RWPE2 (cell line): ENCODE measurements around the gene ZGPAT.

ENCODE experiments used
- ATAC-seq: fragments of 200-7000 bp; cut with Tn5 transposase; 3 replicates; pipeline ENCODE4 v1.9.1; 2021; ENCODE audit warnings: low read depth
- DNase-seq: peaks from one replicate; pipeline ENCODE4 v3.0.0-alpha.2; 2020; ENCODE audit warnings: low spot score
- H3K27ac ChIP-seq: fragments of 450-650 bp; 2 replicates; pipeline ENCODE4 v1.5.1; 2017; ENCODE audit warnings: mild to moderate bottlenecking; ENCODE audit not compliant: poor library complexity, severe bottlenecking
- H3K27me3 ChIP-seq: fragments of 250-450 bp; sonication (Bioruptor Pico); 2 replicates; pipeline ENCODE4 v1.5.1; 2021; ENCODE audit warnings: mild to moderate bottlenecking, moderate library complexity; ENCODE audit not compliant: insufficient read depth, poor library complexity, severe bottlenecking
- H3K36me3 ChIP-seq: fragments of 250-450 bp; sonication (Bioruptor Pico); 2 replicates; pipeline ENCODE4 v1.5.1; 2020; ENCODE audit warnings: low read depth, mild to moderate bottlenecking, moderate library complexity
- H3K4me1 ChIP-seq: fragments of 250-450 bp; sonication (Bioruptor Pico); 2 replicates; pipeline ENCODE4 v1.5.1; 2021; ENCODE audit warnings: mild to moderate bottlenecking, moderate library complexity; ENCODE audit not compliant: insufficient read depth, poor library complexity, severe bottlenecking
- H3K4me3 ChIP-seq: fragments of 250-450 bp; sonication (Bioruptor Pico); 2 replicates; pipeline ENCODE4 v1.5.1; 2021; ENCODE audit warnings: mild to moderate bottlenecking, moderate library complexity; ENCODE audit not compliant: severe bottlenecking
- H3K9me3 ChIP-seq: fragments of 250-450 bp; sonication (Bioruptor Pico); 2 replicates; pipeline ENCODE4 v1.5.1; 2021; ENCODE audit warnings: mild to moderate bottlenecking, moderate library complexity; ENCODE audit not compliant: severe bottlenecking
- CTCF ChIP-seq: fragments of 450-650 bp; IDR thresholded peaks from one replicate; pipeline ENCODE4 v1.5.1; 2017; ENCODE audit warnings: mild to moderate bottlenecking, moderate library complexity; ENCODE audit not compliant: poor library complexity, severe bottlenecking

Gene ZGPAT

DNA sequence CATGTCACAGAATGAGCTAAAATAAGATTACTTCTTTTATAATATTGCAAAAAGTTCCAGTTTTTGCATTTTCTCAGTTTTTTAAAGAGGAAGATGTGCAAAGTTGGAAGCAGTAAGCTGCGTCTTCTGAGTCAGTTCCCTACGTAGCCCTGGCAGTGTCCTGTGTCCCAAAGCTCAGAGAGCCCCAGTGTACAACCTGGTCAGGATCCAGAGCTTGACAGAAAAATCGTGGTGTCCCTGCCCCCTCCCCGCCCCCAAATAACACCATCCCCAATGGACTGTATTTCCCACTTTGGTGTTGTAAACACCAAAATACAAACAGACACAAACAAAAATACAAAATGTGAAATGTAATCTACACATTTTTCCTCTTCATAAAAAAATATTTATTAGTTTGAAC, 36.3 kb downstream of the ZGPAT start:
- Histone ChIP-seq H3K27ac (no peak overlapping the region), H3K27me3 (no peaks in the 10 kb centered on the region), H3K4me1 (peaks cover 4% of the 10 kb centered on the region), H3K36me3 (peaks cover 31% of the 10 kb centered on the region), H3K9me3 (no peaks in the 10 kb centered on the region), H3K4me3 (no peak overlapping the region)
- DNase-seq (peak; percentile 57), ATAC-seq (no peak)
- no peak for TF ChIP-seq CTCF

DNA sequence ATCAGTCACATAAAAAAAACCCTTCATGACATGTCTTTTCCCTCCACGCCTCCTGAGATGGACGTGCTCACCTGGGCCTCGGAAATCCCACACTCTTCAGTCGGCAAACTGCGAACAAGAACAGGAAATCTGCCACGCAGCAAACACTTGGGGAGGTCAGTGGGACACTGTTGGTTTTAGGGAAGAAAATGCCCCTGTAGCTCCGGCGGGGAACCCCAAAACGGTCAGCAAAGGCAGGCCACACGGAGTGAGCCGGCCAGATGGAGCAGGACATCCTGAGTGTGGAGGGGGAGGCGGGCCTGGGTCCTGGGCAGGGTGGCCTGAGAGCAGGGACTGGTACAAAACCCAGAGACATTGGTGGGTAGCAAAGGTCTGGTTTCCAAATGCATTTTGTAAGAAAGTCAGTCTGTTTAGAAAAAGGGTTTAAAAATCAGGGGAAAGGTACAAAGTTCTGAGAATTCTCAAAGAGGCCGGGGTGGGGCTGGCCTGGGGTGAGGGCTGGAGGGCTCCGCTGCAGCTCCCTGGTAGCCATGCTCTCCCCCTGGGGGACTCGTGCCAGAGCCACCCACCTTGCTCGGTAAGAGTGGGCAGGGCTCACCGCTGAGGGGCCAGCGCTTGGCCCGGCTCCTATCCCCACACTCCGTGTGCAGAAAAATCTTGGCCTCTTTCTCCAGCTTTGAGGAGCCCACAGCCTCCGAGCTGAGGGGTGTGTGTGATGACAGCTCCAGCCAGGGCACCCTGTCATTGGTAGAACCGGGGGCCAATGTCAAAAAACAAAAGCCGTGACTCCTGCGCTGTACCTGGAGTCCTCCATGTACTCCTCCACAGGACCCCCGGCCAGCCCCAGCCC, 37.0 kb downstream of the ZGPAT start:
- Histone ChIP-seq H3K27ac (no peak overlapping the region), H3K4me3 (no peak overlapping the region), H3K4me1 (peaks cover 4% of the 10 kb centered on the region), H3K36me3 (peaks cover 31% of the 10 kb centered on the region), H3K27me3 (no peaks in the 10 kb centered on the region), H3K9me3 (no peaks in the 10 kb centered on the region)
- DNase-seq (peak; percentile 82), ATAC-seq (no peak)
- no peak for TF ChIP-seq CTCF

DNA sequence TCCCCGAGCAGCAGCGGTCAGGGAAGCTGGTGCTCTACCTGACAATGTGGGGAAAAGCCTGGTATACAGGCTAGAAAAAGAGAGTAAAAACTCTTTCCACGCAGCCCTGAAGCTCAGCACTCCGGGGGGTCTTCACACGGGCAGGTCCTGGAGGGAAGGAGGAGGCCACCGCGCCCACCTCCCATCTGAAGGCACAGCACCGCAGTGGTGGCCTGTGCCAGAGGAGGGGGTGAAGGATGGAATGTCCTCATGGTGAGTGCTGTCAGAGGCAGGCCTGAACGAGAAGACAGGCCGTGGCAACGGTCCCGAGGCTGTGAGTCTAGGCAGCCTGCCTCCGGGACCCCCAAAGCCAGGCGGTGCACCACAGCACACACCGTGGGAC, 37.6 kb downstream of the ZGPAT start:
- peak; percentile 79 for DNase-seq
- peaks cover 4% of the 10 kb centered on the region for H3K4me1 ChIP-seq
- no peak for TF ChIP-seq CTCF
- no peak overlapping the region for H3K27ac ChIP-seq
- no peaks in the 10 kb centered on the region for H3K9me3 ChIP-seq
- no peak for ATAC-seq
- H3K4me3 ChIP-seq, result no peak overlapping the region
- H3K36me3 ChIP-seq, result peaks cover 31% of the 10 kb centered on the region
- H3K27me3 ChIP-seq, result no peaks in the 10 kb centered on the region

DNA sequence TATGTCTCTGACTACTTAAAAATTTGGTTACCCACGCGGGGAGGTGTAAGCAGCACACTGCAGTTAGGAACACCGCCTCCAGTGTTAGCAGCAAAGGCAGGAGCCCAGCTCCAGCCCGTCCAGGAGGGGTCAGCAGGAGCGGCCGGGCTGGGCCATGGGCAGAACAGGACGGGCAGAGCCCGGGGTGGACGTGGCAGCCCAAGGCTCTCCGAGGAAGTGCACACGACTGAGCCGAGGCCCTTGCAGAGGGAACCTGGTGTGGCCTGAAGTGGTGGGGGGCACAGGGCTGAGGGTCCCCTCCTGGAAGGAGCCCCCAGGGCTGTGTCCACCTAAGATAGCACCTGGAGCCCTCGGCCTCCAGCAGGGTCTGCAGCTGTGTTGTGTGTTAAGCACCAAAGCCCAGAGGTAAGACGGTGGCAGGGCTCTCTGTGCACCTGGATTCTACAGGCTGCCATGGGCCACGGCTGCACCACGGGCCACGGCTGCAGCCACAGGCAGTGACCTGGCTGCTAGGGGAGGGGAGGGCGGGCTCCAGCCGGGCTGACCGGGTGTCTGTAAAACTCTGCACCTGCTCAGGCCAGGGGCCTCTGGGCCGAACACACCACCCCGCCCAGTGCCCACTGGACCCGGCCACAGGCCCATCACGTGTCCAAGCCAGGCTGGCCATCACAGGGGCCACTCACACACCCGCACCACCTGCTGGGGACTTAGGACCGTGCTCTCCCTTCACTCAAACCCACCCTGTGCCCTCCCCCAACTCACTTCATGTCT, 38.3 kb downstream of the ZGPAT start:
- H3K4me3 ChIP-seq, result no peak overlapping the region
- no peak for TF ChIP-seq CTCF
- H3K27me3 ChIP-seq, result no peaks in the 10 kb centered on the region
- ATAC-seq (peak; percentile 8), DNase-seq (peak; percentile 85)
- H3K27ac ChIP-seq, result no peak overlapping the region
- H3K9me3 ChIP-seq, result no peaks in the 10 kb centered on the region
- peaks cover 4% of the 10 kb centered on the region for H3K4me1 ChIP-seq
- peaks cover 30% of the 10 kb centered on the region for H3K36me3 ChIP-seq
